Measurements from ENCODE around the gene LDB2.

GRCh38 chr4:16745009-16745635 lies 153.3 kb downstream of the LDB2 start:
- TF ChIP-seq POLR2AphosphoS5 (IDR thresholded peaks at IDR 0.05) (peak in 1 of 3 donors; percentile 34), CTCF (IDR thresholded peaks at IDR 0.05) (no peak)

All from breast epithelium (tissue), 3 donors.